ENCODE results near the gene CFAP47. TPM values are rescaled to one million over a fixed set of nuclear protein-coding genes. Genes with fewer than 3 reads are reported as not detected.

Gene CFAP47
- total and polyA plus RNA-seq, 2 of the 4 experiments (the other 2 are of a cell fraction) = not detected

DNA sequence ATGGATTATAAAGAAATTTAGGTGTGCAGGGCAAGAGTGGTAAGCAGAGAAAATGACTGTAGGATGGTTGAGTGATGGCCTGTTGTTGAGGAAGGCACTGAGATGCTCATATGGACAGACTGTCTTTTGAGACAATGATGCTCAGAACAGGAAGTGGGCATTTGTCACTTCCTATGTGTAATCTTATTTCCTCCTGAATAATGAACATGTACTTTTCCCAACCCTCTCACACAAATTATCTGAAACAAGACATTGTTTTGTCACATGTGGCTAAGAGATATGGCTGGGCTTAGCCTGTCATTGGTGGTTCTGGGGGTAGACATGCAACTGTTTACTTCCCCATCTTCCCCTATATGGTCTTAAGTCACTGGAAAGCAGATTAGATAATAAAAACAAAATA lies 240.5 kb downstream of the CFAP47 start:
- in situ Hi-C loops (cut with MboI; ENCODE audit: low sequenced_read_pairs) = no loop called here
- no peak overlapping the region for H3K18ac ChIP-seq (ENCODE audit: low read depth, low read length)
- H3K4me1 ChIP-seq (ENCODE audit: control insufficient read depth, insufficient read depth, low read length) = no peaks in the 10 kb centered on the region
- no peak for ATAC-seq (ENCODE audit: low read depth)
- H3K9ac ChIP-seq (ENCODE audit: low read depth, low read length) = no peak overlapping the region
- H3K4ac ChIP-seq (ENCODE audit: low read depth, low read length) = no peak overlapping the region
- no peaks in the 10 kb centered on the region for H3K27me3 ChIP-seq (ENCODE audit: control insufficient read depth, insufficient read depth, low read length)
- no peak overlapping the region for H4K5ac ChIP-seq (ENCODE audit: low read depth, low read length)
- TF ChIP-seq MAFK (IDR thresholded peaks at IDR 0.05; ENCODE audit: low read depth, low read length) (no peak), CEBPB (IDR thresholded peaks at IDR 0.05; ENCODE audit: low read depth, low read length) (no peak), POLR2A (IDR thresholded peaks at IDR 0.05; ENCODE audit: low read depth, low read length) (no peak), MAZ (IDR thresholded peaks at IDR 0.05; ENCODE audit: borderline replicate concordance, low read depth, low read length) (no peak), RAD21 (IDR thresholded peaks at IDR 0.05; ENCODE audit: low read length) (no peak), BHLHE40 (IDR thresholded peaks at IDR 0.05; ENCODE audit: low read depth, low read length) (no peak), RCOR1 (IDR thresholded peaks at IDR 0.05; ENCODE audit: insufficient replicate concordance, low read length) (no peak), RFX5 (IDR thresholded peaks at IDR 0.05; ENCODE audit: low read depth, low read length) (no peak), CHD1 (IDR thresholded peaks at IDR 0.05; ENCODE audit: low read depth, low read length) (no peak), SMC3 (IDR thresholded peaks at IDR 0.05; ENCODE audit: low read depth, low read length) (no peak), NFE2L2 (IDR thresholded peaks at IDR 0.05; ENCODE audit: low read depth, low read length) (no peak), MXI1 (IDR thresholded peaks at IDR 0.05; ENCODE audit: borderline replicate concordance, low read depth, low read length) (no peak), FOS (IDR thresholded peaks at IDR 0.05; ENCODE audit: low read depth, low read length) (no peak)
- TF ChIP-seq, protein P1, sequence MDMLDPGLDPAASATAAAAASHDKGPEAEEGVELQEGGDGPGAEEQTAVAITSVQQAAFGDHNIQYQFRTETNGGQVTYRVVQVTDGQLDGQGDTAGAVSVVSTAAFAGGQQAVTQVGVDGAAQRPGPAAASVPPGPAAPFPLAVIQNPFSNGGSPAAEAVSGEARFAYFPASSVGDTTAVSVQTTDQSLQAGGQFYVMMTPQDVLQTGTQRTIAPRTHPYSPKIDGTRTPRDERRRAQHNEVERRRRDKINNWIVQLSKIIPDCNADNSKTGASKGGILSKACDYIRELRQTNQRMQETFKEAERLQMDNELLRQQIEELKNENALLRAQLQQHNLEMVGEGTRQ (IDR thresholded peaks at IDR 0.05; ENCODE audit: low read depth, low read length) = no peak
- TF ChIP-seq, protein P2, sequence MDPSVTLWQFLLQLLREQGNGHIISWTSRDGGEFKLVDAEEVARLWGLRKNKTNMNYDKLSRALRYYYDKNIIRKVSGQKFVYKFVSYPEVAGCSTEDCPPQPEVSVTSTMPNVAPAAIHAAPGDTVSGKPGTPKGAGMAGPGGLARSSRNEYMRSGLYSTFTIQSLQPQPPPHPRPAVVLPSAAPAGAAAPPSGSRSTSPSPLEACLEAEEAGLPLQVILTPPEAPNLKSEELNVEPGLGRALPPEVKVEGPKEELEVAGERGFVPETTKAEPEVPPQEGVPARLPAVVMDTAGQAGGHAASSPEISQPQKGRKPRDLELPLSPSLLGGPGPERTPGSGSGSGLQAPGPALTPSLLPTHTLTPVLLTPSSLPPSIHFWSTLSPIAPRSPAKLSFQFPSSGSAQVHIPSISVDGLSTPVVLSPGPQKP (IDR thresholded peaks at IDR 0.05; ENCODE audit: borderline replicate concordance, low read depth, low read length) = no peak
- TF ChIP-seq, protein P3, sequence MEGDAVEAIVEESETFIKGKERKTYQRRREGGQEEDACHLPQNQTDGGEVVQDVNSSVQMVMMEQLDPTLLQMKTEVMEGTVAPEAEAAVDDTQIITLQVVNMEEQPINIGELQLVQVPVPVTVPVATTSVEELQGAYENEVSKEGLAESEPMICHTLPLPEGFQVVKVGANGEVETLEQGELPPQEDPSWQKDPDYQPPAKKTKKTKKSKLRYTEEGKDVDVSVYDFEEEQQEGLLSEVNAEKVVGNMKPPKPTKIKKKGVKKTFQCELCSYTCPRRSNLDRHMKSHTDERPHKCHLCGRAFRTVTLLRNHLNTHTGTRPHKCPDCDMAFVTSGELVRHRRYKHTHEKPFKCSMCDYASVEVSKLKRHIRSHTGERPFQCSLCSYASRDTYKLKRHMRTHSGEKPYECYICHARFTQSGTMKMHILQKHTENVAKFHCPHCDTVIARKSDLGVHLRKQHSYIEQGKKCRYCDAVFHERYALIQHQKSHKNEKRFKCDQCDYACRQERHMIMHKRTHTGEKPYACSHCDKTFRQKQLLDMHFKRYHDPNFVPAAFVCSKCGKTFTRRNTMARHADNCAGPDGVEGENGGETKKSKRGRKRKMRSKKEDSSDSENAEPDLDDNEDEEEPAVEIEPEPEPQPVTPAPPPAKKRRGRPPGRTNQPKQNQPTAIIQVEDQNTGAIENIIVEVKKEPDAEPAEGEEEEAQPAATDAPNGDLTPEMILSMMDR (conservative IDR thresholded peaks at IDR 0.05; ENCODE audit: low read depth, low read length) = no peak
- no peaks in the 10 kb centered on the region for H3K36me3 ChIP-seq (ENCODE audit: control insufficient read depth, insufficient read depth, low read length)
- dilution Hi-C loops (cut with HindIII; ENCODE audit: low sequenced_read_pairs, unreplicated experiment) = no loop called here
- CTCF ChIA-PET = no interaction called here
- no peak overlapping the region for H3K23ac ChIP-seq (ENCODE audit: low read depth, low read length)
- H3K56ac ChIP-seq (ENCODE audit: extremely low read depth, insufficient read depth, low read length) = no peak overlapping the region
- H2BK15ac ChIP-seq (ENCODE audit: low read depth, low read length) = no peak overlapping the region
- no peak overlapping the region for H4K8ac ChIP-seq (ENCODE audit: low read depth in 2 of 2, low read length in 2 of 2)
- H3K4me3 ChIP-seq (ENCODE audit: insufficient read depth, low read depth, low read length) = no peak overlapping the region
- no peak overlapping the region for H4K91ac ChIP-seq (ENCODE audit: insufficient read depth, low read depth, low read length)
- H3K9me1 ChIP-seq (ENCODE audit: insufficient read depth, low read length) = no peaks in the 10 kb centered on the region
- H2BK20ac ChIP-seq (ENCODE audit: low read depth, low read length) = no peak overlapping the region
- H2AFZ ChIP-seq (replicated peaks; ENCODE audit: low read length, poor library complexity) = no peak overlapping the region
- H3K4me2 ChIP-seq (ENCODE audit: low read depth, low read length) = no peak overlapping the region
- BruUV-seq (replicated peaks) = no TSS peak
- no peak for DNase-seq
- H2AK5ac ChIP-seq (ENCODE audit: low read depth, low read length) = no peak overlapping the region
- no peak overlapping the region for H3K14ac ChIP-seq (replicated peaks; ENCODE audit: low read depth, low read length)
- POLR2A ChIA-PET (ENCODE audit: unreplicated experiment) = no interaction called here
- no peaks in the 10 kb centered on the region for H4K20me1 ChIP-seq (ENCODE audit: insufficient read depth, low read length)
- no peak overlapping the region for H2BK120ac ChIP-seq (ENCODE audit: low read depth, low read length)
- no peaks in the 10 kb centered on the region for H3K79me1 ChIP-seq (ENCODE audit: low read depth in 1 of 2, low read length in 2 of 2)
- no peak overlapping the region for H2AK9ac ChIP-seq (replicated peaks; ENCODE audit: low read depth, low read length, poor library complexity)
- H3K9me3 ChIP-seq (ENCODE audit: control insufficient read depth, insufficient read depth, low read length) = no peaks in the 10 kb centered on the region
- H2BK5ac ChIP-seq (ENCODE audit: low read depth, low read length, poor library complexity, severe bottlenecking) = no peak overlapping the region
- H3K27ac ChIP-seq (ENCODE audit: insufficient read depth, low read length) = no peak overlapping the region
- intact Hi-C loops (cut with micrococcal nuclease) = no loop called here

Measured in IMR-90 (cell line).